Measurements from ENCODE around the gene CBX1. TPM values are rescaled to one million over a fixed set of nuclear protein-coding genes. Genes with fewer than 3 reads are reported as not detected.
A peak's percentile ranks its signal among the peaks of the same experiment; 100 is the strongest.

CBX1 gene
- total and polyA plus RNA-seq, 10 of the 15 experiments (the other 5 are each of a cell fraction or from before 2014, with no cell fraction given): 11.8 to 99.2 (median 43.5) TPM

- no peak; the same call in 1 of the 2 replicates for TF ChIP-seq IRF3 (IDR thresholded peaks at IDR 0.05)
- TF ChIP-seq PML (IDR thresholded peaks at IDR 0.05; ENCODE audit: low read length): no peak; the same call in 1 of the 2 replicates
- TF ChIP-seq CBX3 (IDR thresholded peaks at IDR 0.05; ENCODE audit: borderline replicate concordance, low read depth): no peak
- no peak for TF ChIP-seq FOXK2 (IDR thresholded peaks at IDR 0.05)
- 0 out of 2 replicates have a peak, but pooled peaks have one; percentile 73 for TF ChIP-seq TARDBP (IDR thresholded peaks at IDR 0.05; ENCODE audit: borderline replicate concordance)
- no peak for TF ChIP-seq IRF5 (IDR thresholded peaks at IDR 0.05; ENCODE audit: borderline replicate concordance)
- no peak for TF ChIP-seq MLLT1 (IDR thresholded peaks at IDR 0.05)
- TF ChIP-seq CEBPB (IDR thresholded peaks at IDR 0.05; ENCODE audit: borderline replicate concordance in 1 of 2, low read depth in 2 of 2, low read length in 2 of 2): no peak
These were observed at the start of gene CBX1 (continued) for GRCh38 chr17:48101012-48101720.
